AG04449 (cell line): ENCODE data around the gene TIGD7.

ENCODE experiments used
- CTCF ChIA-PET: fragments of 350-600 bp; formaldehyde crosslinking; extraction: SDS; loops from one replicate; lab custom pipeline; 2021; ENCODE audit warnings: antibody characterized with exemption; lab: Yijun Ruan, JAX
- POLR2A ChIA-PET: fragments of 400-600, 350-600 bp; formaldehyde crosslinking; extraction: SDS; loops from one replicate; lab custom pipeline; 2020; ENCODE audit warnings: antibody characterized with exemption, inconsistent platforms; lab: Yijun Ruan, JAX
- DNase-seq: peaks from one replicate; pipeline ENCODE4 v3.0.0-alpha.2; 2010; ENCODE audit warnings: low read depth, low spot score
- H3K4me3 ChIP-seq: 2 replicates; pipeline ENCODE4 v1.5.1; 2011; ENCODE audit warnings: low read depth, mild to moderate bottlenecking, control low read depth, low read length
- TF ChIP-seq, protein P1 (sequence below): IDR thresholded peaks from one replicate; pipeline ENCODE4 v1.5.1; 2011; ENCODE audit warnings: mild to moderate bottlenecking, moderate library complexity, low read length, control low read depth, inconsistent platforms; ENCODE audit not compliant: insufficient read depth; ENCODE audit errors: missing control alignments

TIGD7 gene

DNA sequence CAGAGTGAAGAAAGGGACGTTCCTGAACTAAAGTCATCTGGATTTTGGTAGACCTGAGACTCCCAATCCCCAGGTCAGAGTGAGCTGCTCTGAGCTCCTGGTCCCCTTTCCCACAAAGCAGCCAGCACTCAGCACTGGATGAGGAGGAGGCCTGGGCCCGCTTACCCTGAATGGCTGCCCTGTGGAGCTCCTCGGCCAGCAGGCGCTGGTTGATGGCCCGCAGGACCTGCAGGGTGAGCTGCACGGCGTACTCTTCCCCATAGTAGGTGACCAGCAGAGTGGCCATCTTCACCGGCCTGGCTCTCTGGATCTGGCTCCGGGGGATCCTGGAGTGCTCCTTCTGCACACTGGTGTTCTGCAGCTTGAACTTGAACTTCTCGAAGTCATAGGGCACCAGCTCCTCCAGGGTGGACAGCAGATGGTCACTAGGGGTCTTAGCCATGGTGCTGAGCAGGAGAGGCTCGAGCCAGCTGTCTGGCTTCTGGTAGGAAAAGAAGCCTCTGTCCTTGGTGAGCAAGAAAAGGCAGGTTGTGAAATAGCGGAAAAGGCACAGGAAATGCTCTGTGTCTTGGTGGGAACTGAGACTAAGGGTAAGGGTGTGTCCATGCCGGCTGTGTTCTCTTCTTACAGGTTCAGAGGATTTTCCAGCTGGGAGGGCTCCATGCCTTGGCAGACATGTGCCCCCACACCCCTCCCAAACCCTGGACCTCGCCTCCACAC is 48.9 kb downstream of the TIGD7 start, which contains the start of gene MEFV:
Gene MEFV, minus strand, starts transcription at position 488 of the 720 bp plus-strand sequence. Its CDS starts 46 bp downstream, at position 442.
- no peak within 1 kb of the TSS for H3K4me3 ChIP-seq
- CTCF ChIA-PET = interaction anchor here (0.7 to 1.5 kb wide), 2 partner anchors 8 to 225 kb away, joined by 3 to 4 read pairs; no protein-coding TSS in a partner anchor
- POLR2A ChIA-PET = no interaction called here
- TF ChIP-seq, protein P1, sequence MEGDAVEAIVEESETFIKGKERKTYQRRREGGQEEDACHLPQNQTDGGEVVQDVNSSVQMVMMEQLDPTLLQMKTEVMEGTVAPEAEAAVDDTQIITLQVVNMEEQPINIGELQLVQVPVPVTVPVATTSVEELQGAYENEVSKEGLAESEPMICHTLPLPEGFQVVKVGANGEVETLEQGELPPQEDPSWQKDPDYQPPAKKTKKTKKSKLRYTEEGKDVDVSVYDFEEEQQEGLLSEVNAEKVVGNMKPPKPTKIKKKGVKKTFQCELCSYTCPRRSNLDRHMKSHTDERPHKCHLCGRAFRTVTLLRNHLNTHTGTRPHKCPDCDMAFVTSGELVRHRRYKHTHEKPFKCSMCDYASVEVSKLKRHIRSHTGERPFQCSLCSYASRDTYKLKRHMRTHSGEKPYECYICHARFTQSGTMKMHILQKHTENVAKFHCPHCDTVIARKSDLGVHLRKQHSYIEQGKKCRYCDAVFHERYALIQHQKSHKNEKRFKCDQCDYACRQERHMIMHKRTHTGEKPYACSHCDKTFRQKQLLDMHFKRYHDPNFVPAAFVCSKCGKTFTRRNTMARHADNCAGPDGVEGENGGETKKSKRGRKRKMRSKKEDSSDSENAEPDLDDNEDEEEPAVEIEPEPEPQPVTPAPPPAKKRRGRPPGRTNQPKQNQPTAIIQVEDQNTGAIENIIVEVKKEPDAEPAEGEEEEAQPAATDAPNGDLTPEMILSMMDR = no peak
- DNase-seq = no peak

DNA sequence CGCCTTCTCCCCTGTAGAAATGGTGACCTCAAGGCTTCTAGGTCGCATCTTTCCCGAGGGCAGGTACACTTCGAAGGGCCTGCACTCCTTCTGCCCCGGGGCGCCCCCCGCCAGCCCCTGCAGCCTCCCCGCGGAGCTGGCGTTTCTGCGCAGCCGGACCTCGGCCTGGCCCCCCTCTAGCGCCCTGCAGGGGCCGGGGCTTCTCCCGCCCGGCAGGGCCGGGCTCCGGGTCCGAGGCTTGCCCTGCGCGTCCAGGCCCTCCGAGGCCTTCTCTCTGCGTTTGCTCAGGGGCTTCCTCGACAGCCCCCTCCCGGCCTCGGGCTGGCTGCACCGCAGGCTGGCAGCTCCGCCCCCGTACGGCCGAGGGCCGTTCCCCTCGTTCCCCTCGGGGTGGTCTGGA is 50.9 kb downstream of the TIGD7 start:
- TF ChIP-seq, protein P1 = no peak
- ChIA-PET CTCF (interaction anchor here (1.2 to 2.2 kb wide), 2 partner anchors 10 to 13 kb away, joined by 3 to 6 read pairs; no protein-coding TSS in a partner anchor), POLR2A (no interaction called here)
- no peak for DNase-seq
- H3K4me3 ChIP-seq = no peak overlapping the region

DNA sequence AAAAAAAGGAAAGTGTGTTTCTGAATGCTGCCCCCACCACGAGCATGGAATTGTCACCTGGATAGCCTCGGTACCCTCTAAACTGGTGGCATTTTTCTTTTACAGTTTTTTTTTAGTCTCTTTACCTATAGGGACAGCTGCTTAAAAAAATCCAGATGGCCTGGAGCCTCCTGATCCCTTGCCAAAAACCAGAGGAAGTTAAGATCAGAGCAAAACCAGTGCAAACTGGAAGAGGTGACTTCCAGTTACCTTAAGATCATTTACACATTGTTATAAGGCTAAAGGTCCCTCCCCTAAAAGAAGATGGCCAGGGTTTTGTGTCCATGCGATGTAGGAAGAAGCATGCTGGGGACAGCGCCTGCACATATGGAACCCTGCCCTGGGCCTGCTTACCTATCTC is 52.3 kb downstream of the TIGD7 start:
- ChIA-PET POLR2A (no interaction called here), CTCF (interaction anchor here (0.9 to 2.2 kb wide), 2 partner anchors 12 to 14 kb away, joined by 3 to 6 read pairs; no protein-coding TSS in a partner anchor)
- TF ChIP-seq, protein P1 = no peak
- DNase-seq = no peak
- no peak overlapping the region for H3K4me3 ChIP-seq

DNA sequence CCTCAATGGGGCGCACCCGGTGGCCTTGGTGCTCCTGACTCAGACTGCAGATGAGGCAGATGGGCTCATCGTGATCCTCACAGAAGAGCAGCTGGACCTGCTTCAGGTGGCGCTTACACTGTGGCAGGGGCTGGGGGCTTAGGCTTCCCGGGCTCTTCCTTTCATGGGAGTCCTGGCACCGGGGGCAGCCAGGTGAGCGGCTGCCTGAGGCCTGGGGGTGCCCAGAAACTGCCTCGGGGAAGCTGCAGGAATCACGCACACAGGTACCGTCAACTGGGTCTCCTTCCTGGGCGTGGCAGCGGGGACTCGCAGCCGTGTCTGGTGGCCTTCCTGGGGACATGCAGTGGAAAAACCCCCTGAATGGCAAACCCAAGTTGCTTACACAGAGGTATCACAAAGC is 55.8 kb downstream of the TIGD7 start:
- H3K4me3 ChIP-seq = no peak overlapping the region
- TF ChIP-seq, protein P1 = no peak
- POLR2A ChIA-PET = no interaction called here
- no peak for DNase-seq
- CTCF ChIA-PET = interaction anchor here (1.4 kb wide), 1 partner anchor 17 kb away, joined by 6 read pairs; no protein-coding TSS in a partner anchor

DNA sequence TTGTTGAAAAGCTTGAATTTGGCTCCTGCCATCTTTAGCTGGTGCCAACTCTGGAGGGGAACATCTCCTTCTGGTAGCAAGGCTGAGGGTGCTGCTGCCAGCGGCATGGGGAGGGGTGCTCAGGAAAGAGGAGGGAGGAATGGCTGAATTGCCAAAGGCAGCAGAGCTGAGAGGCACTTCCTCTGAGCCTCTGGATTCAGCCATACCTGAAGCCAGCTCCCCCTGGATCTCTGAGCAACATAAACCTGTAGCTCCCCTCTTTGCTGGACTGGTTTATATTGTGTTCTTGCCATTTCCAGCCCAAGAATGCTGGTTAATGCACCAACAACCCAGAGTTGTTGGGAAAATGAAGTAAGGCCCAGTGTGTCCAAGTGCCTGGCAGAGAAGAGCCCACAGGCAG is 56.2 kb downstream of the TIGD7 start:
- no peak overlapping the region for H3K4me3 ChIP-seq
- POLR2A ChIA-PET = no interaction called here
- TF ChIP-seq, protein P1 = no peak
- no peak for DNase-seq
- CTCF ChIA-PET = no interaction called here
